ENCODE results near the gene PPP6R2.

GRCh38 chr22:50396751-50397370, 53.7 kb downstream of the PPP6R2 start:
- no peak for TF ChIP-seq CTCF (IDR thresholded peaks at IDR 0.05 in 8 of 11, conservative IDR thresholded peaks at IDR 0.05 in 3 of 11)
- no peak for TF ChIP-seq POLR2A (IDR thresholded peaks at IDR 0.05)

Measured in spleen (tissue), 7 donors.